T follicular helper cell (primary cell): ENCODE results near the gene MON1B.

ENCODE experiments used
- DNase-seq: peaks from one replicate; pipeline ENCODE4 v3.0.0-alpha.2; 2020; ENCODE audit warnings: low read depth

MON1B gene

GRCh38 chr16:77246150-77246549 lies 55.2 kb downstream of the MON1B start:
- no peak for DNase-seq

- DNase-seq, result no peak
Measured at GRCh38 chr16:77250400-77250799, 59.4 kb downstream of the MON1B start.
